Activated T-cell treated with anti-CD3 and anti-CD28 coated beads, Interleukin-2, amount 50 U/mL, for 24 hours (primary cell): ENCODE data around the gene HOXC9.

ENCODE experiments used
- DNase-seq: peaks from one replicate; pipeline ENCODE4 v3.0.0-alpha.2; 2020
- H3K27ac Mint-ChIP-seq: 2 replicates; pipeline ENCODE4 v1.8.0; 2020; ENCODE audit warnings: mild to moderate bottlenecking, mixed read lengths
- H3K27me3 Mint-ChIP-seq: 2 replicates; pipeline ENCODE4 v1.8.0; 2020; ENCODE audit warnings: mixed read lengths
- H3K36me3 Mint-ChIP-seq: 2 replicates; pipeline ENCODE4 v1.8.0; 2020; ENCODE audit warnings: low read depth, mixed read lengths
- H3K4me1 Mint-ChIP-seq: 2 replicates; pipeline ENCODE4 v1.8.0; 2020; ENCODE audit warnings: low read depth, mixed read lengths
- H3K4me3 Mint-ChIP-seq: 2 replicates; pipeline ENCODE4 v1.8.0; 2020; ENCODE audit warnings: mild to moderate bottlenecking, moderate library complexity, mixed read lengths
- H3K9me3 Mint-ChIP-seq: 2 replicates; pipeline ENCODE4 v1.8.0; 2020; ENCODE audit warnings: mixed read lengths

Gene HOXC9

DNA sequence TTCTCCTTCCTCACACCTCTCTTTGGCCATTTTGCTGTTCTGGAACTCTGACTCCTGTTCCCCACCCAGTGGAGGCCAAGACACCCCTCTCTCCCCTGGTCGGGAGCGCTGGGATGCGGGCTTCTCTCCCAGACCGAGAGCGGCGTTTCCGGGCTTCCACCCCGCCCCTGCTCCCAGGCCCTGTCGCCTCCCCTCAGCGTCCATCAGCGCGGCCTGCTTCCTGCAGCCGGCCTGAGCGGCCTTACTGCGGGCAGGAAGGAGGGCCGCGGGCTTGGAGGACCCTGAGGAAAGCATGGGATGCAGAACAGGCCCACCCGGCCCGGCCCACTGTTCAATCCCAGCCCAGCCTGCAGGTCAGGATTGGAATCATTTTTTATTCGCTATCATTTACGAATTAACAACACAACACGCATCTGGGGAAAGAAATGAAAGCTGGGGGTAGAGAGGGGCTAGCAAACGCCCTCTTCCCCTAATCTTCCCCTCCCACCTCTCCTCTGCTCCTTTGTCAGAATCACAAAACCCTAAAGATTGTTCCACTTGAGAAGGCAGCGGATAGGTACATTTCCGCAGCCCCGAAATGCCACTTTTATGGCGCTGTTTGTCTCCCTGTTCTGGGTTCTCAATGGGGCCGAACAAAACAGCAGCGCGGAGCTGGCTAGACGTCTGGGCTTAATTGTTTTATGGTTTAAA, 5.0 kb downstream of the HOXC9 start:
- H3K27ac Mint-ChIP-seq: no peak overlapping the region
- peaks cover 34% of the 10 kb centered on the region for H3K4me1 Mint-ChIP-seq
- H3K27me3 Mint-ChIP-seq: peaks cover 98% of the 10 kb centered on the region
- no peaks in the 10 kb centered on the region for H3K9me3 Mint-ChIP-seq
- no peaks in the 10 kb centered on the region for H3K36me3 Mint-ChIP-seq
- DNase-seq: no peak
- no peak overlapping the region for H3K4me3 Mint-ChIP-seq

DNA sequence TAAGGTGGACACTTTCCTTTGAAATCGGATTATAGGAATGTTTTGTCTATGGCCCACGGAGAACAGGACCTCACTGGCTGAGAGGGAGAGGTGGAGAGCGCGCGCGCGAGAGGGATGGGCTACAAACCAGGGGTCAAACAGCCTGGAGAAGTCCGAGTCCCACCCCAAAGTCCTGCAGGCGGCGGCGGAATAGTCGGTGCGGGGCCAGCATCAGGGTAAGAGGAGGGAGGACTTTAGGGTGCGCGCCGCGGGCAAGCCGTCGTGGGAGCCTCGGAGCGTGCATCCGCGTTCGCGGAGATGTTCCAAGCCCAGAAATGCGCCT, 5.5 kb downstream of the HOXC9 start:
- Mint-ChIP-seq H3K27me3 (peaks cover 98% of the 10 kb centered on the region), H3K4me3 (no peak overlapping the region), H3K4me1 (peaks cover 31% of the 10 kb centered on the region), H3K27ac (no peak overlapping the region), H3K36me3 (no peaks in the 10 kb centered on the region), H3K9me3 (no peaks in the 10 kb centered on the region)
- no peak for DNase-seq

DNA sequence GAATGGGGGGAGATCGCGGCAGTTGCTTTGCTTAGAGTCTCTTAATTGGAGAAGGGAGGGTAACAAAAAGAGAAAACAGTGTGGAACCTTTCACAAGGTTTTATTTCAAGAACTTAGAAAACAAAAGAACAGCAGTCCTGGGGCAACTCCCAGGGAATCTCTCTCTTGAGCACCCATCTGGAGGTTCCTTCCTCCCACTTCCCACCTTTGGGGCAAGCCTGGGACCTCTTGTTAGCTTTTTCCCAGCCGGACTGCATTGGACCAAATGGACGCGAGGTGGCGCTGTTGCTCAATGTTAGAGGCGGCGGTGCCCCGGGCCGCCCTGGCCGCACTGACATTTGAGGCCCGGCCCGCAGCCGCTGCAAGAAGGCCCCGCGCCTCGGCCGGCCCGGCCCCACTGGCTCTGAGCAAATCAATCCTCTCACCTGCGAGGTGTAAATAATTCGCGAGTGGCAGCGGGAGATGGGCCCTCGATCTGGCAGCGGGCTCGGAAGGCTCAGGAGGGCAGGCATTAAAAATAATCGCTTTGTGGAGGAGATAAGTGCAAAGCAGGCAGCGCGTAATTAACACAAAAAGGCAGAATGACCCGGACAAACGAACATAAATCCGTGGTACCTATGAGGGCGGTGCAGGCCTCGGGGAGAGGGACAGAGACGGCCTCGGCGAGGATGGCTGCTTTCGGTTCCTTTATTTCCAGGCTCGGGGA, 6.0 kb downstream of the HOXC9 start:
- Mint-ChIP-seq H3K27ac (no peak overlapping the region), H3K4me3 (peak overlapping the region; percentile 73), H3K27me3 (peaks cover 98% of the 10 kb centered on the region), H3K36me3 (no peaks in the 10 kb centered on the region), H3K4me1 (peaks cover 32% of the 10 kb centered on the region), H3K9me3 (no peaks in the 10 kb centered on the region)
- DNase-seq: peak; percentile 91

DNA sequence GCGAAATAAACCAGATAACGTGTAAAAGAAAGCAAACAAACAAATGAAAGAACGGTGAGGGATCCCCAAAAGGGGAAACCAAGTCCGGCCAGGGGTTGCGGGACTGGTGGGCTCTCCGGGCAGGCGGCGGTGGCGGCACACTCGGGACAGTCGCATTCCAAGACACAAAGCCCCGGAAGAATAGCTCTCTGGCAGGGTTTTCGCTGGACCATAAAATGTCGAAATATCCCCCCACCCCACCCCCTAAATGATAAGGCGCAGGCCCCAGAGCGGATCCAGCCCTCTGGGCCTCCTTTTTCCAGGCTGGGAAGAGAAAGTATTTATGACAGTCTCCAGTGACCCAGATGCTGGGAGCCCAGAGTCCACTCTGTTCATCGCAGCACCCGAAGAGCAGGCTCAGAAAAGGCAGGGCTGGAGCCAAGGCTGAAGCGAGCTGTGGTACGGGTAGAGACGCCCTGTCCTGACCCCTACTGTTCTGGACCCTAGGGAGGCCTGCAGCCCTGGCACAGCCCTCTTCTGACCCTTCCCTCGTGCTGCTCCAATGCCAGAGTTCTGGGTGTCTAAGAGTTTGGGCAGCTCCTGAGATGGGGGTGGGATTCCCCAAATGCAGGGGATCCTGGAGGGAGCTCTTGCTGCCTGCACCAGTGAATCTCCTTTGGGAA, 6.7 kb downstream of the HOXC9 start:
- Mint-ChIP-seq H3K27ac (no peak overlapping the region), H3K4me1 (peaks cover 38% of the 10 kb centered on the region), H3K4me3 (peak overlapping the region; percentile 73), H3K9me3 (no peaks in the 10 kb centered on the region), H3K36me3 (no peaks in the 10 kb centered on the region), H3K27me3 (peaks cover 98% of the 10 kb centered on the region)
- DNase-seq: no peak

DNA sequence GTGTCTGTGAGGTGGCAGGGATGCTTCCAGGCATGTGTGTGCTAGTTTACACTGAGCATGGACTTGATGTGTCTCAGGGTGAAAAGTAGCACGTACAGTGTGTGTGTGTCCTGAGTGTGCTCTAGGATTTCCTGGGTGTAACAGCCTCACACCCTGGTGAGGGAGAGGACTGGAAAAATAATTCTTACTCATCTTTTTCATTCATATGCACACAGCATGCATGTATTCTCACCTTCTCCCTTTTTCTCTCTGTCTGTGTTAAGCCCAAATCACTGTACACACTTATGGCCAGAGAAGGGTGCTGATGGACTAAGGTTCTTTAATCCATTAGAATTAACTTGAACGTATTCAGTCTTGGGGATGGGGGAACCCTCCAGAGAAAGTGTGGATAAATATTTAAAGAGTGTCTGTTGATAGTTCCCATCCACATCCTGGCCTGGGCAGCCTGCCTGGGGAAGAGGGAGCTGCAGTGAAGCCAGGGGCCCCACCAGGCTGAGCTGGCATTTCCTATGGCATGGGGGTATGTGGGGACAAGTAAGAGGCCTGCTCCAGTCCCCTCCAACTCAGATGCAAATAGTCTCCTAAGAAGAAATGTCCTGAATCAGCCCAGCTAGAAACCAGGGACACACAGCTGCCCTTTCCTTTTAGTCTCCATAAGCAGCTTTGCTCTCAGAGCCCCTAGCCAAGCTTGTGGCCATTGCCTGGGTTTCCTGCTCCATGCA, 7.7 kb downstream of the HOXC9 start:
- no peak overlapping the region for H3K4me3 Mint-ChIP-seq
- H3K9me3 Mint-ChIP-seq: no peaks in the 10 kb centered on the region
- no peaks in the 10 kb centered on the region for H3K36me3 Mint-ChIP-seq
- peaks cover 34% of the 10 kb centered on the region for H3K4me1 Mint-ChIP-seq
- no peak overlapping the region for H3K27ac Mint-ChIP-seq
- DNase-seq: no peak
- peaks cover 98% of the 10 kb centered on the region for H3K27me3 Mint-ChIP-seq

DNA sequence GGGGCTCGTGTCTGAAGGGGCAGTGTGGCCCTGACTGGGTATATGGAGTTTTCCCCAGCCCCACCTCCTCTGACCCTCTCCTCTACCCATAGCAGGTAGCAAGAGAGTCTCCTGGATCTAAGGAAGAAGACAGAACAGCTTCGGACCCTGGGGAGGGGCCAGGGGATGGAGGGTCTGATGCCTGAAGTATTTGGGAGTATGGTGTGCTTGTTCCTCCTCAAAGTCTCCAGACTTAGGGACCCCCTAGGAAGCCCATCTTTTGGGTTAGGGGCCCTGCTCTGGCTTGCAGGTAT, 8.2 kb downstream of the HOXC9 start:
- peaks cover 32% of the 10 kb centered on the region for H3K4me1 Mint-ChIP-seq
- no peak overlapping the region for H3K4me3 Mint-ChIP-seq
- H3K27ac Mint-ChIP-seq: no peak overlapping the region
- no peaks in the 10 kb centered on the region for H3K9me3 Mint-ChIP-seq
- no peak for DNase-seq
- no peaks in the 10 kb centered on the region for H3K36me3 Mint-ChIP-seq
- peaks cover 98% of the 10 kb centered on the region for H3K27me3 Mint-ChIP-seq

DNA sequence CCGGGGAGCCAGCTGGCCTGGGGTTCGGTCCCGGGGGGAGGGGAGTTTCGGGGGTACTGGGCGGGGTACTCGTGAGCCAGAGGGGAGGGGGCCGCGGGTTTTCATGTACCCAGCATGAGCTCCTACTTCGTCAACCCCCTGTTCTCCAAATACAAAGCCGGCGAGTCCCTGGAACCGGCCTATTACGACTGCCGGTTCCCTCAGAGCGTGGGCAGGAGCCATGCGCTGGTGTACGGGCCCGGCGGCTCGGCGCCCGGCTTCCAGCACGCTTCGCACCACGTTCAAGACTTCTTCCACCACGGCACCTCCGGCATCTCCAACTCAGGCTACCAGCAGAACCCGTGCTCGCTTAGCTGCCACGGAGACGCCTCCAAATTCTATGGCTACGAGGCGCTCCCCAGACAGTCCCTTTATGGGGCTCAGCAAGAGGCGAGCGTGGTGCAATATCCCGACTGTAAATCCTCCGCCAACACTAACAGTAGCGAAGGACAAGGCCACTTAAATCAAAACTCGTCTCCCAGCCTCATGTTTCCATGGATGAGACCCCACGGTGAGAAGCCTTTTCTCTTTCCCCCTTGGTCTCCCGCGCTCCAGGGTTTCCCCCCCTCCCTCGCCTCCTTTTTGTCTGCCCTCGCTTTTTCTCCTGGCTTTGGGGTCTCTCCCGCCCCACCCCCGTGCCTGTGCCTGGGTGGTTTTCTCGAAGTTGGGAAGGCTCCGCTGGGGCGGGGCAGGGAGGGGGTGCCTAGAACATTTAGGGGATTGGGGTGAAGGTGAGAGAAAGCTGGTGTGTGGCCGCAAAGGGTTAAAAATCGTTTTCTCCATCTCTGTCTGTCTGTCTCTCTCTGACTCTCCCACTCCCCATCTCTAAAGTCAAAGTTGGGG, 9.5 kb downstream of the HOXC9 start:
- H3K27ac Mint-ChIP-seq: peak overlapping the region; percentile 52

DNA sequence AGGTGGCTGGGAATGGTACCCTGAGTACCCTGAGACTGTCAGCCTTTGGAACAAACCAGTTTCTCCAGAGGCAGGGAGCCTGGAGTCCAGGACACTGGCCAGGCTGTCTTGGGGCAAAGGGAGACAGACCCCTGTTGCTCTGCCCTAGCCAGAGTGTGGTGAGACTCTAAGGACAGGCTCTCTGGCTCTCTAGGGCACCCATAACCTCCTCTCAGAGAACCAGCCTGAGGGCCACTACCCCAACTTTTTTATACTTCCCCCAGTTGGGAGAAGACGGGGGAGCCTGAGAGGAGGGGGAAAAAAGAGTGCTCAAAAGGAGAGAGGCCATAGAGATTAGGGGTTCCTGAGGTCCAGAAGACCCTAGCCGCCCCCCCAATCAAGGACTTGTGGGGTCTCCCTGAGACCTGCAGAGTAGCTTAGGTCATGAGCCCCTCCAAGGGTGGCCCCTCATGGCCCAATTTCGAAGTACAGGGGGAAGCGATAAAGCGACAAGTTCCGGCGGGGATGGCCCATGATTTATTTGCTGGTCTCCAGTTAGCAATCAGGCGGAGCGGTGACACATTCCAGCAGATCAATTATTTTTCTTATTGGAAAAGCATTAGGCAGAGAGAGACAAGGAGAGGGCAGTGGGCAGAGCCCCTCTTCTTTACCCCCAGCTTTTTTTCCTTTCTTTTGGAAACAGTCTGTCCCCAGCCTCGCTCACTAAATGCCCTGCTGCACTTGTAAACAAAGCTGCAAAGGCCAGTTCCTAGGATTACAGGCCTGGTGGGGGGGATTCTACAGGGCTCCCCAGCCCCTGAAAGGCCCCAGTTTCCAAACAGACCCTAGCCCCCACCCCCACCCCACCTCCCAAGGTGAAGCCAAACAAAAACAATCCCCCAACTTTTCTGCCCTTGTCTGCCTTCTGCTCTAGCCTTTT, 10.4 kb downstream of the HOXC9 start:
- Mint-ChIP-seq H3K4me3 (no peak overlapping the region), H3K27ac (no peak overlapping the region), H3K4me1 (peaks cover 38% of the 10 kb centered on the region), H3K9me3 (no peaks in the 10 kb centered on the region), H3K36me3 (no peaks in the 10 kb centered on the region), H3K27me3 (peaks cover 98% of the 10 kb centered on the region)
- no peak for DNase-seq

More for the DNA sequence above, 9.5 kb downstream of the HOXC9 start:
- no peaks in the 10 kb centered on the region for H3K36me3 Mint-ChIP-seq
- H3K4me1 Mint-ChIP-seq: peaks cover 33% of the 10 kb centered on the region
- DNase-seq: no peak
- peaks cover 98% of the 10 kb centered on the region for H3K27me3 Mint-ChIP-seq
- H3K4me3 Mint-ChIP-seq: peak overlapping the region; percentile 48
- H3K9me3 Mint-ChIP-seq: no peaks in the 10 kb centered on the region

DNA sequence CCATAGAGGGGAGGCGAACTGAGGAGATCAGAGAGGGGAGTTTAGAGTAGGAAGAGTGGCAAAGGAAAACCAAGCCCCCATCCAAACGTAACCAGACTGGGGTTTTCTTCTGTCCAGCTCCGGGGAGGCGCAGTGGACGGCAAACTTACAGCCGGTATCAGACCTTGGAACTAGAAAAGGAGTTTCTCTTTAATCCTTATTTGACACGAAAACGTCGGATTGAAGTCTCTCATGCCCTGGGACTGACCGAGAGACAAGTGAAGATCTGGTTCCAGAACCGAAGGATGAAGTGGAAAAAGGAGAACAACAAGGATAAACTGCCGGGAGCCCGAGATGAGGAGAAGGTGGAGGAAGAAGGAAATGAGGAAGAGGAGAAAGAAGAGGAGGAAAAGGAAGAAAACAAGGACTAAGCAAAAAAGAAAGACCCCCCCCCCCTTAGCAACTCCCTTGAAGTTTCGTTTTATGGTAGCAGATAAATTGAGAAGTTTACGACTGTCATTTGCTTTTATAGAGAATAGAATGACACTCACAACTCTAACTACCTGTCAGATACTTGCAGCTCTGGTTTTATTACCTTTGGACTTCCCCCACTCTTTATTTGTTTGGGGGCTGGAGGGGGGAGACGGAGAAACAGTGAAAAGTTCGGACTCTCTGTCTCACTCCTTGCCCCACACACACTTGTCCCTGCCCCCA, 11.2 kb downstream of the HOXC9 start:
- Mint-ChIP-seq H3K4me1 (peaks cover 34% of the 10 kb centered on the region), H3K4me3 (no peak overlapping the region), H3K27ac (no peak overlapping the region)

DNA sequence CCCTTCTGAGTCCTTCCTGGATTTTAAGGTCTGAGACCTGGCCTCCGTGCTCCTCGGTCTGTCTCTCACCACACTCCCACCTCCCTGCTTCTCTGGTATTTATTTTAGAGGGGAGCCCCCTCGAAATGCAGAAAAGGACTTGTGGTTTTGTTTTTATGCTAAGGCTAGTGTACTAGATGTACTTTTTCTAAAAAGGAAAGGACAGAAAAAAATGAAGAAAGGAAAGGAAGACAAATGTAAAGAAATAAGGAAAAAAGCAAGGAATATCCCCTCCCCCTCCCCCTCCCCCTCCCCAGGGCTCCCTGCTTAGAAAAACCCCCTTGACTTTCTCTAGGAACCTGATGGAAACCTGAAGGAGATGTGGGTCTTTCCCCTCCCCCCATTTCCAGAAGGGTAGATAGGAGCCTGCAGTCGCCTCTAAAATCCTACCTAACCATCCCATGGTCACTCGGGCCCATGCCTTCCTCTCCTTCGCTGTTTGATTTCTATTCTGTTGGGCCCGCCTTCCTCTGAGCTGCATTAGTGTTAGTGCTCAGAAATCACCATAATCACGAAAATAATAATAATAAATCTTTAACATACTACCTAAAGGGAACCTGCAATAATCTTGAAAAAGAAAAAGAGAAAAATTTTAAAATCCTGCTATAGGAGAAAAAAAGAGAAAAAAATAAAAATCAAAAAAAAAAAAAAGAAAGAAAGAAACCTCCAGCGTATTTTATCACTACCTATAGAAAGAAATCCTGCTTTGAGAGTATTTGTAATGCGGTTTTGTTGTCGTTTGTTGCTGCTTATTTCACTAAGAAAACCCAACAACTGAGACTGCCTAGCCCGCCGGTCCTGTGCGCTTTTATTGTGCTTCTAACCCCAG, 11.9 kb downstream of the HOXC9 start:
- H3K4me1 Mint-ChIP-seq: peaks cover 28% of the 10 kb centered on the region
- no peak overlapping the region for H3K27ac Mint-ChIP-seq
- H3K9me3 Mint-ChIP-seq: no peaks in the 10 kb centered on the region
- peaks cover 97% of the 10 kb centered on the region for H3K27me3 Mint-ChIP-seq
- no peak overlapping the region for H3K4me3 Mint-ChIP-seq
- no peaks in the 10 kb centered on the region for H3K36me3 Mint-ChIP-seq
- no peak for DNase-seq

More for the DNA sequence above, 11.2 kb downstream of the HOXC9 start:
- Mint-ChIP-seq H3K27me3 (peaks cover 98% of the 10 kb centered on the region), H3K9me3 (no peaks in the 10 kb centered on the region), H3K36me3 (no peaks in the 10 kb centered on the region)
- DNase-seq: no peak

DNA sequence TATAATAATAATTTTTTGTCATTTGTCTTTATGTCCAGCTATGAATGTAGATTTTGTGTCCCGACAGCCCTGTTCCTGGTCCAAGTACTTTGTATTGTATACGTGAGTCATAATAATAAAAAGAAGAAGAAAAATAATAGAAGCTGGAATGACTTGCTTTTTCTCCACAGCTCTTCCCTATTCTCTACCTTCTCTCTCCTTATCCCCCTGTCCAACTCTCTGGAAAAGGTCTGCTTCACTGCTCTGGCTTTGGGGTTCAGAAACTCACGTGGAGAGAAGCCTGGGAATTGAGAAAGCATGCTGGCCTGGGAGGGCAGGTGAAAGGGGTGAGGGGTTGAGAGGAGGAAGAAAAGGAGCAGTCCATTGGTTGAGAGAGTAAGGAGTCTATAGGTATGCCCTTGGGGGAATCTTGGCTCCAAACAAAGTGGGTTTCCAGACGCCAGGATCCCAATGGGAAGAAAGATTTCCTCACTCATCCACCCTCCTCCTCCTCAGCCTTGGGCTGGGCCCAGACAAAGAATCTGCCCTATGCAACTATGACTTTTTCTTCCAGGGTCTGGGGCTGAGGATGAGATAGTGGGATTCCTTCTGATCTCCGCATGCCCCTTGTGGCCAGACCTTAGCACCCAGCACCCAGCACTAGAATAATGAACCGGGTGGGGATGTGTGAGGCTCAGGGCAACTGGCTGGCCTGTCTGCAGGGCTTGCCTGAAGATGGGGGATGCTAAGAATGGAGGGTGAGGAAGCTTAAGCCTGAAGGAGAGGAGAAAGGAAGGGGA, 12.9 kb downstream of the HOXC9 start:
- Mint-ChIP-seq H3K9me3 (no peaks in the 10 kb centered on the region), H3K4me3 (no peak overlapping the region), H3K27ac (no peak overlapping the region), H3K36me3 (no peaks in the 10 kb centered on the region), H3K27me3 (peaks cover 97% of the 10 kb centered on the region), H3K4me1 (peaks cover 35% of the 10 kb centered on the region)
- no peak for DNase-seq
